SK-N-SH (cell line): ENCODE measurements around the gene RIMS4. TPM values are rescaled to one million over a fixed set of nuclear protein-coding genes. Genes with fewer than 3 reads are reported as not detected.

Source experiments
- CTCF ChIA-PET: fragments of 300-600, 350-600 bp; formaldehyde crosslinking; extraction: SDS; loops from one replicate; lab custom pipeline; 2021; lab: Yijun Ruan, JAX
- POLR2A ChIA-PET: fragments of 350-600 bp; sonication (Branson Sonifier 250); formaldehyde crosslinking; extraction: SDS; loops from one replicate; lab custom pipeline; 2020; ENCODE audit warnings: antibody characterized with exemption, inconsistent platforms; lab: Yijun Ruan, JAX
- DNase-seq: peaks from one replicate; pipeline ENCODE4 v3.0.0; 2012
- H2AFZ ChIP-seq: fragments of 200-600 bp; sonication (generic); 2 replicates; pipeline ENCODE4 v1.8.1; 2016; ENCODE audit warnings: antibody characterized with exemption, mild to moderate bottlenecking, low read depth
- H3F3A ChIP-seq: fragments of 200-600 bp; sonication (generic); replicated peaks from 2 replicates; pipeline ENCODE3; 2016; ENCODE audit warnings: antibody characterized with exemption, mild to moderate bottlenecking; ENCODE audit not compliant: insufficient read depth
- H3K27ac ChIP-seq, 2 experiments: fragments of 200-500 bp in 1 of 2; fragments of 200-600 bp in 1 of 2; sonication (Bioruptor generic) in 1 of 2; sonication (generic), shearing (Covaris generic) in 1 of 2; 2 replicates each; pipeline versions ENCODE4 v1.5.1 to v1.6.1; 2014 to 2016; ENCODE audit warnings: low read depth in 2 of 2, inconsistent platforms in 1 of 2, low read length in 1 of 2, mild to moderate bottlenecking in 1 of 2, mixed read lengths in 1 of 2
- H3K27me3 ChIP-seq: fragments of 200-600 bp; sonication (generic), shearing (Covaris generic); 2 replicates; pipeline ENCODE4 v1.6.1; 2016; ENCODE audit warnings: mixed run types; ENCODE audit not compliant: insufficient read depth
- H3K36me3 ChIP-seq, 2 experiments: fragments of 200-500 bp in 1 of 2; fragments of 200-600 bp in 1 of 2; sonication (Bioruptor generic) in 1 of 2; sonication (generic) in 1 of 2; replicated peaks in 1 of 2; 2 replicates each; pipeline versions ENCODE3 to v1.5.1; 2014 to 2016; ENCODE audit warnings: low read length in 1 of 2, mild to moderate bottlenecking in 1 of 2; ENCODE audit not compliant: insufficient read depth in 2 of 2, control insufficient read depth in 1 of 2
- H3K4me1 ChIP-seq, 2 experiments: fragments of 200-500 bp in 1 of 2; fragments of 200-600 bp in 1 of 2; sonication (Bioruptor generic) in 1 of 2; sonication (generic), shearing (Covaris generic) in 1 of 2; 2 replicates each; pipeline versions ENCODE4 v1.5.1 to v1.6.1; 2014 to 2016; ENCODE audit warnings: low read depth in 1 of 2, low read length in 1 of 2, mixed run types in 1 of 2; ENCODE audit not compliant: insufficient read depth in 2 of 2, control insufficient read depth in 1 of 2
- H3K4me2 ChIP-seq: fragments of 200-600 bp; sonication (generic), shearing (Covaris generic); 2 replicates; pipeline ENCODE4 v1.6.1; 2017; ENCODE audit warnings: mixed run types
- H3K4me3 ChIP-seq, 2 experiments: fragments of 200-500 bp in 1 of 2; fragments of 200-600 bp in 1 of 2; sonication (Bioruptor generic) in 1 of 2; sonication (generic), shearing (Covaris generic) in 1 of 2; 2 replicates each; pipeline versions ENCODE4 v1.5.1 to v1.8.1; 2014 to 2016; ENCODE audit warnings: low read depth in 2 of 2, inconsistent platforms in 1 of 2, low read length in 1 of 2, mild to moderate bottlenecking in 1 of 2, mixed read lengths in 1 of 2, moderate library complexity in 1 of 2
- H3K79me2 ChIP-seq: fragments of 200-600 bp; sonication (generic); 2 replicates; pipeline ENCODE4 v1.8.1; 2017; ENCODE audit warnings: mild to moderate bottlenecking; ENCODE audit not compliant: insufficient read depth
- H3K9ac ChIP-seq: fragments of 200-600 bp; sonication (generic); 2 replicates; pipeline ENCODE4 v1.6.1; 2017; ENCODE audit warnings: mixed run types
- H3K9me2 ChIP-seq: fragments of 200-600 bp; sonication (generic); 2 replicates; pipeline ENCODE4 v1.6.1; 2017; ENCODE audit warnings: mixed run types
- H3K9me3 ChIP-seq: fragments of 200-600 bp; sonication (generic); 2 replicates; pipeline ENCODE4 v1.6.1; 2017; ENCODE audit warnings: mixed run types, mild to moderate bottlenecking, moderate library complexity
- H4K20me1 ChIP-seq: fragments of 200-600 bp; sonication (generic); 2 replicates; pipeline ENCODE4 v1.6.1; 2017; ENCODE audit warnings: mild to moderate bottlenecking, mixed run types; ENCODE audit not compliant: insufficient read depth
- CHD2 ChIP-seq: fragments of 150-350 bp; IDR thresholded peaks from 2 replicates; pipeline ENCODE4 v1.6.1; 2018; ENCODE audit warnings: low read length; ENCODE audit not compliant: partially characterized antibody
- ELF1 ChIP-seq: IDR thresholded peaks from 2 replicates; pipeline ENCODE4 v1.4.0; 2012
- EP300 ChIP-seq, 2 experiments: IDR thresholded peaks; 2 replicates each; pipeline versions ENCODE4 v1.4.0 to v1.6.1; 2012; ENCODE audit warnings: borderline replicate concordance in 1 of 2, low read depth in 1 of 2, low read length in 1 of 2
- FOXJ3 ChIP-seq: sonication (generic); formaldehyde crosslinking; IDR thresholded peaks from 2 replicates; pipeline ENCODE4 v1.5.1; 2020; ENCODE audit warnings: mild to moderate bottlenecking, missing genetic modification reagents
- GABPA ChIP-seq: IDR thresholded peaks from 2 replicates; pipeline ENCODE4 v1.4.0; 2012; ENCODE audit warnings: low read depth, mild to moderate bottlenecking
- NFIC ChIP-seq: IDR thresholded peaks from 2 replicates; pipeline ENCODE4 v1.4.0; 2012; ENCODE audit warnings: borderline replicate concordance
- NRF1 ChIP-seq: IDR thresholded peaks from 2 replicates; pipeline ENCODE4 v1.6.1; 2012; ENCODE audit warnings: low read depth, mild to moderate bottlenecking, low read length
- POLR2AphosphoS5 ChIP-seq: IDR thresholded peaks from 2 replicates; pipeline ENCODE4 v1.6.1; 2012; ENCODE audit warnings: low read depth, low read length
- RAD21 ChIP-seq: IDR thresholded peaks from 2 replicates; pipeline ENCODE4 v1.6.1; 2012; ENCODE audit warnings: mild to moderate bottlenecking, low read length
- RCOR1 ChIP-seq: fragments of 150-350 bp; IDR thresholded peaks from 2 replicates; pipeline ENCODE4 v1.6.1; 2017; ENCODE audit warnings: antibody characterized with exemption, low read length
- RFX5 ChIP-seq: IDR thresholded peaks from 2 replicates; pipeline ENCODE4 v1.6.1; 2012; ENCODE audit warnings: mild to moderate bottlenecking, improper control_type of control experiment, low read length
- RXRA ChIP-seq: IDR thresholded peaks from 2 replicates; pipeline ENCODE4 v1.4.0; 2012; ENCODE audit warnings: low read depth, mild to moderate bottlenecking, borderline replicate concordance
- SIN3A ChIP-seq: IDR thresholded peaks from 2 replicates; pipeline ENCODE4 v1.6.1; 2012; ENCODE audit warnings: low read depth, mild to moderate bottlenecking, low read length, moderate library complexity, borderline replicate concordance
- TAF1 ChIP-seq: IDR thresholded peaks from 2 replicates; pipeline ENCODE4 v1.6.1; 2012; ENCODE audit warnings: low read depth, mild to moderate bottlenecking, low read length, moderate library complexity, borderline replicate concordance
- TEAD4 ChIP-seq: IDR thresholded peaks from 2 replicates; pipeline ENCODE4 v1.4.0; 2012; ENCODE audit warnings: mild to moderate bottlenecking, borderline replicate concordance; ENCODE audit not compliant: insufficient read depth
- WGBS: methylation state at CpG from one replicate; pipeline ENCODE4 v1.1.6; 2017; ENCODE audit warnings: low lambda C conversion rate; 5-methylcytosine and 5-hydroxymethylcytosine counted together
- polyA plus RNA-seq, 3 experiments: library from polyadenylated mRNA; depleted of rRNA; stranded (reverse); fragments of >200 nt; gene quantifications; 2 replicates each; pipeline ENCODE4 v1.2.3, GENCODE V29; 2012
- TF ChIP-seq, protein P1 (sequence below): IDR thresholded peaks from 2 replicates; pipeline ENCODE4 v1.6.1; 2012; ENCODE audit warnings: mild to moderate bottlenecking, low read depth, low read length, moderate library complexity
- TF ChIP-seq, protein P2 (sequence below): IDR thresholded peaks from 2 replicates; pipeline ENCODE4 v1.4.0; 2012; ENCODE audit warnings: low read depth, borderline replicate concordance
- TF ChIP-seq, protein P3 (sequence below): IDR thresholded peaks from 2 replicates; pipeline ENCODE4 v1.4.0; 2012; ENCODE audit warnings: low read depth
- TF ChIP-seq, protein P4 (sequence below): fragments of 200-600 bp; sonication (generic); IDR thresholded peaks from 2 replicates; pipeline ENCODE4 v1.6.1; 2017; ENCODE audit warnings: antibody characterized with exemption, mild to moderate bottlenecking, moderate library complexity

The RIMS4 gene
- polyA plus RNA-seq, 1 of the 3 experiments (the other 2 are of a cell fraction), result 0.13 TPM

DNA sequence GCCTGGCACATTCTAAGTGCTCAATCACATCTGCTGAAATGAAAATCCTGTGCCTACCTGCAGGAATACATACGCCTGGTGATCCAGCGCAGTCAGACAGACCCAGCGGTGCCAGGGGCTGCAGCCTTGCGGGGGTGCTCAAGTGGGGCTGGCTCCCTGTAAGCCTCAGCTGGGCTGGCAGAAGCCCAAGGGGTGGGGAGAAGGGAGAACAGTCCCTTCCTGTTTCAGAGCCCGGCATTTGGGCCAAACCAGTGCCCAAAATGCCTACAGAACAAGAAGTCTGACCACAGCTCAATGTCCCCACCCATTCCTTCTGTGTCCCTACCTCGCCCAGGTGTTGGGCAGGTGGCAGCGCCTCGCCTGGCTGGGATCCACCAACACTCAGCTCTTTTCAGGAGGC, 42.1 kb downstream of the RIMS4 start:
- no peak overlapping the region for H3K4me2 ChIP-seq
- CTCF ChIA-PET, result interaction anchor here (1.2 to 12.2 kb wide), 5 partner anchors 9 to 38 kb away, joined by 3 to 110 read pairs (median 4); partner anchors contain the start of gene KCNK15
- H3K4me3 ChIP-seq, result no peak overlapping the region
- no peaks in the 10 kb centered on the region for H4K20me1 ChIP-seq
- H3F3A ChIP-seq, result no peaks in the 10 kb centered on the region
- H3K79me2 ChIP-seq, result no peaks in the 10 kb centered on the region
- TF ChIP-seq FOXJ3 (no peak), CHD2 (no peak)
- TF ChIP-seq, protein P1, sequence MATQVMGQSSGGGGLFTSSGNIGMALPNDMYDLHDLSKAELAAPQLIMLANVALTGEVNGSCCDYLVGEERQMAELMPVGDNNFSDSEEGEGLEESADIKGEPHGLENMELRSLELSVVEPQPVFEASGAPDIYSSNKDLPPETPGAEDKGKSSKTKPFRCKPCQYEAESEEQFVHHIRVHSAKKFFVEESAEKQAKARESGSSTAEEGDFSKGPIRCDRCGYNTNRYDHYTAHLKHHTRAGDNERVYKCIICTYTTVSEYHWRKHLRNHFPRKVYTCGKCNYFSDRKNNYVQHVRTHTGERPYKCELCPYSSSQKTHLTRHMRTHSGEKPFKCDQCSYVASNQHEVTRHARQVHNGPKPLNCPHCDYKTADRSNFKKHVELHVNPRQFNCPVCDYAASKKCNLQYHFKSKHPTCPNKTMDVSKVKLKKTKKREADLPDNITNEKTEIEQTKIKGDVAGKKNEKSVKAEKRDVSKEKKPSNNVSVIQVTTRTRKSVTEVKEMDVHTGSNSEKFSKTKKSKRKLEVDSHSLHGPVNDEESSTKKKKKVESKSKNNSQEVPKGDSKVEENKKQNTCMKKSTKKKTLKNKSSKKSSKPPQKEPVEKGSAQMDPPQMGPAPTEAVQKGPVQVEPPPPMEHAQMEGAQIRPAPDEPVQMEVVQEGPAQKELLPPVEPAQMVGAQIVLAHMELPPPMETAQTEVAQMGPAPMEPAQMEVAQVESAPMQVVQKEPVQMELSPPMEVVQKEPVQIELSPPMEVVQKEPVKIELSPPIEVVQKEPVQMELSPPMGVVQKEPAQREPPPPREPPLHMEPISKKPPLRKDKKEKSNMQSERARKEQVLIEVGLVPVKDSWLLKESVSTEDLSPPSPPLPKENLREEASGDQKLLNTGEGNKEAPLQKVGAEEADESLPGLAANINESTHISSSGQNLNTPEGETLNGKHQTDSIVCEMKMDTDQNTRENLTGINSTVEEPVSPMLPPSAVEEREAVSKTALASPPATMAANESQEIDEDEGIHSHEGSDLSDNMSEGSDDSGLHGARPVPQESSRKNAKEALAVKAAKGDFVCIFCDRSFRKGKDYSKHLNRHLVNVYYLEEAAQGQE, result no peak
- TF ChIP-seq, protein P2, sequence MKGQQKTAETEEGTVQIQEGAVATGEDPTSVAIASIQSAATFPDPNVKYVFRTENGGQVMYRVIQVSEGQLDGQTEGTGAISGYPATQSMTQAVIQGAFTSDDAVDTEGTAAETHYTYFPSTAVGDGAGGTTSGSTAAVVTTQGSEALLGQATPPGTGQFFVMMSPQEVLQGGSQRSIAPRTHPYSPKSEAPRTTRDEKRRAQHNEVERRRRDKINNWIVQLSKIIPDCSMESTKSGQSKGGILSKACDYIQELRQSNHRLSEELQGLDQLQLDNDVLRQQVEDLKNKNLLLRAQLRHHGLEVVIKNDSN, result no peak
- no peaks in the 10 kb centered on the region for H3K36me3 ChIP-seq
- H3K27ac ChIP-seq, result no peak overlapping the region
- no peak for DNase-seq
- H3K27me3 ChIP-seq, result peaks cover 26% of the 10 kb centered on the region; the same call in 1 of the 2 replicates
- H2AFZ ChIP-seq, result no peak overlapping the region
- no peaks in the 10 kb centered on the region for H3K9me3 ChIP-seq
- POLR2A ChIA-PET, result no interaction called here
- peaks cover 0 to 29% of the 10 kb centered on the region in 2 experiments; a peak in 1 of 4 replicates for H3K4me1 ChIP-seq
- no peak overlapping the region for H3K9ac ChIP-seq
- 57% methylated on average over 2 of the region's 8 CpGs for WGBS
- no peaks in the 10 kb centered on the region for H3K9me2 ChIP-seq

DNA sequence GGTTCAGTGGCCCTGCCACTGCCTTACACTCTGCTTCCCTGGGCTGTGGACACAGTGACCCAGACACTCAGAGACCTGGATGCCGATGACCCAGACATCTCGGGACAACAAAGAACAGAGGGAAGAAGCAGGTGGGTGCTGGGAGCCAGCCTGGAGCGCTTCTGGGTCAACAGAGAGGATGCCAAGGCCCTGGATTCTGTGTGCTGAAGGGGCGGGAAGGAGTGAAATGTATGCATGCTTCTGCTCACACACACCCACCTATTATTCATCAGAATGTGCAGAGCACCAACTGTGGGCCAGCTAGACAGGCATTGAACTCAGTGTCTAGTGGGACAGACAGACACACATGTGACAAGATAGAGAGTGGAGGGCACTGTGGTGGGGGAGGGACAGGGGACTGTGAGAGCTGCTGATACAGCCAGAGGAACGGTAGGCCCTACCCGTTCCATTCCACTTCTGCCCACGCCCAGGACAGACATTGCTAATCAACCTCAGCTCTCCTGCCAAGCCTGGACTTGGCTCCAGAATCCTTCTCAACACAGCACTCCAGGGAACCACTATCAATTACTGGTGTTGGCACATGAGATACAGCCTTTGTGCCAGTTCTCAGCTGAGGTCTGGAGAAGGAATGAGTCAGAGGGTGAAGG, 44.5 kb downstream of the RIMS4 start:
- ChIA-PET POLR2A (no interaction called here), CTCF (interaction anchor here (2.7 to 12.2 kb wide), 2 partner anchors 18 to 20 kb away, joined by 10 to 110 read pairs; partner anchors contain the start of gene KCNK15)
- H3K9me3 ChIP-seq, result no peaks in the 10 kb centered on the region
- DNase-seq, result no peak
- no peaks in the 10 kb centered on the region for H4K20me1 ChIP-seq
- WGBS, result 20% methylated on average over 5 of the region's 7 CpGs
- H3K27me3 ChIP-seq, result peaks cover 26% of the 10 kb centered on the region; the same call in 1 of the 2 replicates
- peaks cover 0 to 43% of the 10 kb centered on the region in 2 experiments; a peak in 2 of 4 replicates for H3K4me1 ChIP-seq
- H3K4me3 ChIP-seq, result no peak overlapping the region
- H3K27ac ChIP-seq, result peak overlapping the region in 1 of 2 experiments; percentile 50; a peak in 2 of 4 replicates
- H3F3A ChIP-seq, result no peaks in the 10 kb centered on the region
- no peaks in the 10 kb centered on the region for H3K79me2 ChIP-seq
- no peak overlapping the region for H3K9ac ChIP-seq
- H2AFZ ChIP-seq, result no peak overlapping the region
- no peaks in the 10 kb centered on the region for H3K36me3 ChIP-seq
- no peaks in the 10 kb centered on the region for H3K9me2 ChIP-seq
- H3K4me2 ChIP-seq, result no peak overlapping the region
- TF ChIP-seq POLR2AphosphoS5 (no peak), EP300 (IDR thresholded peaks at IDR 0.05; ENCODE audit: borderline replicate concordance in 1 of 2, low read depth in 1 of 2, low read length in 1 of 2) (no peak), RAD21 (no peak), GABPA (no peak), TAF1 (no peak), FOXJ3 (no peak), RCOR1 (no peak), NRF1 (no peak), TEAD4 (no peak), RFX5 (no peak), SIN3A (no peak), RXRA (no peak), CHD2 (no peak), NFIC (no peak), ELF1 (no peak)
- TF ChIP-seq, protein P3, sequence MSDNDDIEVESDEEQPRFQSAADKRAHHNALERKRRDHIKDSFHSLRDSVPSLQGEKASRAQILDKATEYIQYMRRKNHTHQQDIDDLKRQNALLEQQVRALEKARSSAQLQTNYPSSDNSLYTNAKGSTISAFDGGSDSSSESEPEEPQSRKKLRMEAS, result no peak
- TF ChIP-seq, protein P4, sequence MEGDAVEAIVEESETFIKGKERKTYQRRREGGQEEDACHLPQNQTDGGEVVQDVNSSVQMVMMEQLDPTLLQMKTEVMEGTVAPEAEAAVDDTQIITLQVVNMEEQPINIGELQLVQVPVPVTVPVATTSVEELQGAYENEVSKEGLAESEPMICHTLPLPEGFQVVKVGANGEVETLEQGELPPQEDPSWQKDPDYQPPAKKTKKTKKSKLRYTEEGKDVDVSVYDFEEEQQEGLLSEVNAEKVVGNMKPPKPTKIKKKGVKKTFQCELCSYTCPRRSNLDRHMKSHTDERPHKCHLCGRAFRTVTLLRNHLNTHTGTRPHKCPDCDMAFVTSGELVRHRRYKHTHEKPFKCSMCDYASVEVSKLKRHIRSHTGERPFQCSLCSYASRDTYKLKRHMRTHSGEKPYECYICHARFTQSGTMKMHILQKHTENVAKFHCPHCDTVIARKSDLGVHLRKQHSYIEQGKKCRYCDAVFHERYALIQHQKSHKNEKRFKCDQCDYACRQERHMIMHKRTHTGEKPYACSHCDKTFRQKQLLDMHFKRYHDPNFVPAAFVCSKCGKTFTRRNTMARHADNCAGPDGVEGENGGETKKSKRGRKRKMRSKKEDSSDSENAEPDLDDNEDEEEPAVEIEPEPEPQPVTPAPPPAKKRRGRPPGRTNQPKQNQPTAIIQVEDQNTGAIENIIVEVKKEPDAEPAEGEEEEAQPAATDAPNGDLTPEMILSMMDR, result no peak
